GM18511 (cell line): ENCODE measurements around the gene FREY1.

Experiments
- ATAC-seq: cut with Tn5 transposase; IDR thresholded peaks from one replicate; pipeline ENCODE4 v1.9.1; 2021; ENCODE audit warnings: mild to moderate bottlenecking, moderate library complexity; ENCODE audit not compliant: unreplicated experiment

The FREY1 gene

DNA sequence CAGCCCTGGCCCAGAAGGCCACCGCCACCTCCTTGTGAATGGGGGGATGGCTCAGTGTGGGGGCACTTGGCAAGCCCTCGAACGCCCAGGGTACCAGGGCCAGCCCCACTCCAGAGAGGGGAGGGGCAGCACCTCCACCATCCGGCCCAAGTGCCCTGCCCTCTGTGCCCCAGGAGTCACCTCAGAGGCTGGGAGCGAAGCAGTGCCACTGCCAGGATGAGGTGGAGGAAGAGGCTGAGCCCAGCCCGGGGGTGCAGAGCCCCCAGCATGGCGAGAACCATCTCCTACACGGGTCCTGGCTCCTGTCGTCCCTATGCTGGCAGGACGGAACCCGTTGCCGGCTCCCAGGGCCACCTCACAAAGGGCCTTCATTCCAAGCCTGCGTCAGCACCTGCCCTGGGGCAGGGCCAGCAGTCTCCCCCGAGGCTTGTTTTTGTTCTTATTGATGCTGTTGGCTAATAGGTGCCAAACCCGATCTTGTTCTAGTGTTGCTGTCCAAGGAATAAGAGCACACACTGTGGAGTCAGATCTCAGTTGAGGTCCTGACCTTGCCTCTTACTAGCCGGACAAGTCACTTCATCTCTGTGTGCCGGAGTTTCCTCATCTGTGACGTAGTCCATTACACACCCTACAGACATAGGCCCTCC is at the start of gene FREY1:
FREY1 (minus strand) TSS at position 307 of the 647 bp plus-strand sequence; CDS start at position 281, 26 bp downstream.
- no peak for ATAC-seq

- ATAC-seq = no peak
Observed at GRCh38 chr11:45949992-45950407, 42.9 kb upstream of the FREY1 start.

DNA sequence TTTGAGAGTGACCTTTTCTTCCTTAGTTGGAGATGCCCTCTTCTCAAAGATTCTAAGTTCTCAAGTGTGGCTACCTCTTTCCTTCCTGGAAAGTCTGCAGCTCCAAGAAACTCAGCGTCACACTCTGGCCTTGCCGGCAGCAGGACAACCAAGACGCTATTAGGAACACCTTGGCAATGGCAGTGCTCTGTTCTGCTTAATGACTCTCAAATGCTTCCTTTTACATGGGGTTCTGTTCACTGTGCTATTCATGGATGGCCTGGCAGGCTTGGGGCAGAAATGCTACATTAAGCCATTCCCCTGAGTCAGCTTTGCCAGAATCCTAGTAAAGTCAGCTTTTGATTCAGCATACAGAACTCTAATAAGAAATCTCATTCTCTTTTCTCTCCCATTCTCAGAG is 41.3 kb upstream of the FREY1 start:
- ATAC-seq = no peak

GRCh38 chr11:45947885-45948284 is 40.8 kb upstream of the FREY1 start:
- ATAC-seq = no peak

DNA sequence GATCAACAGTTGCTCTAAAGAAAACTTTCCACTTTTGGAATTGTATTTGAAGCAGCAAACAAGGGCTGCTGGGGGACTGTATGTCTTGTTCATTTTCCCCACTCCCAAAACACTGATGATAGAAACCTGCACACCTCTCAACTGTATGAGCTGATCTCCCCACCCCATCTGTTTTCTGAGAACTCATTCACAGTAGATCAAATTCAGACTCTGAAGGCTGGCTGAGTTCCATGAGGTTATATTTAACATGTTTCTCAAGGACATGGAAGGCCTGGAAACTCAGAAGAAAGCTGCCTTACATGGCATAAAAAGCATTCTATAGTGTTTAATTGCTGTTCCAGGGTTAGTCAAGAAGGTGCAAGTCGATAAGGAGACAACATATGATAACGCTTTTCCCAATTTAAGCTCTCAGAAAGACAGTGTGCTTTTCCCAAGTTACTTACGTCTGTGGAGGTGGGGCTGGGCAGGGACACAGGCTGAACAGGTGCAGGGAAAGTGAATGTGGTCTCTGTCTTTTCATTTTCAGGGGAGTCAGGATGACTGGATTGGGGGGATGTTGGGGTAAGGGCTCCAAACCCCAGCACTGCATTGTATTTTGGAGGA is 38.4 kb upstream of the FREY1 start:
- no peak for ATAC-seq

- no peak for ATAC-seq
Observed at GRCh38 chr11:45942381-45942780, 35.3 kb upstream of the FREY1 start.

GRCh38 chr11:45941285-45941684 is 34.2 kb upstream of the FREY1 start:
- no peak for ATAC-seq

DNA sequence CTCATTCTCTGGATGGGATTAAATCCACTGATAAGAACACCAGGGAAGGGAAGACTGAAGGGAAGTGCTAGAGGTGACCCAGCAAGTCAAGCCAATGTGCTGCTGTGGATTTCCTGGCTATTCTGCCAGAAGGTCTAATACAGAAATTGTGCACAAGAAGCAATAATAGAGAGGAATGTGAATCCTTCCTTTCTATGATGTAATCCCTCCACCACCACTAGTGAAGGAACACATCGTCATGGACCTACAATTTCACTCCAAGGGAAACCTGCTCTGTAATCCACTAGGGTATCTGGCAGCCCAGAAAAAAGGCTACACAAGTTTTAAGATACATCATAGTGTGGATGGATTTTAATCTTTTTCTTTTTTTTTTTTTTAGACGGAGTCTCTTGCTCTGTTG is 32.8 kb upstream of the FREY1 start:
- no peak for ATAC-seq

- ATAC-seq = no peak
Observed at GRCh38 chr11:45937916-45938315, 30.8 kb upstream of the FREY1 start.

DNA sequence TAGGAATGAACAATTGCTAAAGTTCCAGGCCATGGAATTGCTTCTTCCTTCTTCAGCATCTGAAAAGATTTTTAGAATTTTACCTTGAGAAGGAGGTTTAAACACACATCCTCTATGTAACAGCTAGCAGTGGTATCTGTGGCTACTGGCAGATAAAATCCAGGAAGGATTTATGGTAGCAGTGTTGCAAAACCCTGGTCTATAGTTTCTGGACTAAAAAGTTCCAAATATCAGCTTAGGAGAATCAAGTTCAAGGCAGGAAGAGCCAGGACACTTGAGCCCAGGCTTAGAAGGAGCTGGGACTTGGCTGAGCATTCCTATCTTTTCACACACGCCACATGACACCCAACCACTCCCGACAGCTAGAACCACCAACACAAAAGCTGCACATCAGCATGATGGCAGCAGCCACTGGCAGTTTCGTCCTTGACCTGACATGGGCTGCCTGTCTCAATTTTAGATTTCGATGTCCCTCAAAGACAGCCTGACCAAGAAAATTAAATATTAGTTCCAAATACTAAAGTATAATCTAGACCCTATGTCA is 29.5 kb upstream of the FREY1 start:
- ATAC-seq = no peak

DNA sequence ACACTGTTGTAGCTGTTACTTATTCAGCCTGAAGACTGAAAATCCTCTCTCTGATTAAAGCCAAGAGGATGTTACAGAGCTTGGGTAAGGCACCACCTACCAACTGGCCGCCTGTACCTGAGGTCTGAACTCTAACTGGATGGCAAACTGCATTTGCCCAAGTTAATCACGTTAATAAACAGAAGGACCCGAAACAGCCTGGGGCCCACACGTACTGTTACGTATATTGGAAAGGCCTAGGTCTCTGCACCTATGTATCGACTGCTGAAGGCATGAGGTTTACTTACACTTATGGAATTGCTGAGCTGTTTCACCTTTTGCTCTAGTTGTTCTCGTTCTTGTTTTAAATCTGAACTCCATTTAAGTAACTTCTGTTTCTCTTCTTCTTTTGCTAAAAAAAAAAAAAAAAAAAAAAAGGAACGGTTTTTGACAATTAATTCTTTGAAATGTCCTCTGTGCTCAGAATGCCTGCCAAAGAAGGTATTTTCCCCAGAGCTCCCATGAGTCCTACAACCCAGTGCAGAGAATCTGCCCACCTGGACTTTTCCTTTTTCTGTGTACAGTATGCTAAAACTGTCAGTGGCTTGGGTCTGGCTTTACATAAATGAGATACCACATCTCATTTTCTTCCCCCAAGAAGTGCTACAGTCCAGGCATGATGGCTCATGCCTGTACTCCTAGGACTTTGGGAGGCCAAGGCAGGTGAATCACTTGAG is 28.4 kb upstream of the FREY1 start:
- no peak for ATAC-seq

- ATAC-seq = no peak
Observed at GRCh38 chr11:45934580-45935318, 27.7 kb upstream of the FREY1 start.

GRCh38 chr11:45933846-45934579 is 26.9 kb upstream of the FREY1 start:
- ATAC-seq = no peak

- ATAC-seq = no peak
Observed at GRCh38 chr11:45933131-45933831, 26.2 kb upstream of the FREY1 start.

DNA sequence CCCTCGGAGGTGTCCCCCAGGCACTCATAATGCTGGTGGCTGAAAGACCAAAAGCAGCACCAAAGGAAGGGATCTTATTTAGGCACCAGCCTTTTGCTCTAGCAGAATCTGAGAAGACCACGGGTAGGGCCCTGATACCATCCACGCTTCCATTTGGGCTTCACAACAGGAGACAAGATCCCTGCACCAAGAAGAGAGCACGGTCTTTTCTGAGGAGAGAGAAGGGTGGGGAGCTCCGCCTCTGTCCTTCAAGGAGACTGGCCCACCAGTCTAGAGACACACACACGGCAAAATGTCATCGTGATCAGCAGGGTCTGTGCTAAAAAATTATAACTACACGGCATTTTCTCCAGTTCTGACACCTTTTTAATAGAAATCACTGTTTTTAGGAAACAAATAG is 25.1 kb upstream of the FREY1 start:
- ATAC-seq = no peak

GRCh38 chr11:45931739-45932138 is 24.7 kb upstream of the FREY1 start:
- ATAC-seq = no peak

DNA sequence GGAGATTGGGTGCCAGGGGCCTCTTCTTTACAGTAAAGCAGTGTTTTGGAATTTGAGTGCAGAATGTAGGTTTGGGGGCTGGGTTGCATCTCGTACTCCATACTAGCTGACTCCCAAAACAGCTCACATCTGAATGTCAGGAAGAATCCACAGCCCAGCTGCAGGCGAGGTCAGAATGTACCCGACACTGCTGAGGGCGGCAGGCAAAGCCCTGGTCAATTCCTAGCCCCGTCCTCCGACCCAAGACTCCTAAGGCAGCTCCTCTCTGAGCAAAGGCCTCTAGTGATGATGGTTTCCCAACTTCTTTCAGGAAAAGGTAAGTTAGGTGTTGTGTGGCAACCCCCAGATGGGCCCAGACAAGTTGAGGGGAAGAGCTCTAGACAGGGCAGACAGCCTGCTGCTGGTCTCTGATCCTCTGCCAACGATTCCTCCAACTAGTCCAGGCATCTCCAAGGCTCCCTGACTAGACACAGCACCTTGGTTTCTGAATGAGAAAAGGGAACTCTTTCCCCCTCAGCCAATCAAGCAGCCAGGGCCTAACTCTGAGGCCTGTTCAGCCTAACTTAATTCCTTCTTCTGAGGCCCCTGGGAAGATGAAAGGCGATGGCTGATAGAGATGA is 24.0 kb upstream of the FREY1 start:
- ATAC-seq = no peak

DNA sequence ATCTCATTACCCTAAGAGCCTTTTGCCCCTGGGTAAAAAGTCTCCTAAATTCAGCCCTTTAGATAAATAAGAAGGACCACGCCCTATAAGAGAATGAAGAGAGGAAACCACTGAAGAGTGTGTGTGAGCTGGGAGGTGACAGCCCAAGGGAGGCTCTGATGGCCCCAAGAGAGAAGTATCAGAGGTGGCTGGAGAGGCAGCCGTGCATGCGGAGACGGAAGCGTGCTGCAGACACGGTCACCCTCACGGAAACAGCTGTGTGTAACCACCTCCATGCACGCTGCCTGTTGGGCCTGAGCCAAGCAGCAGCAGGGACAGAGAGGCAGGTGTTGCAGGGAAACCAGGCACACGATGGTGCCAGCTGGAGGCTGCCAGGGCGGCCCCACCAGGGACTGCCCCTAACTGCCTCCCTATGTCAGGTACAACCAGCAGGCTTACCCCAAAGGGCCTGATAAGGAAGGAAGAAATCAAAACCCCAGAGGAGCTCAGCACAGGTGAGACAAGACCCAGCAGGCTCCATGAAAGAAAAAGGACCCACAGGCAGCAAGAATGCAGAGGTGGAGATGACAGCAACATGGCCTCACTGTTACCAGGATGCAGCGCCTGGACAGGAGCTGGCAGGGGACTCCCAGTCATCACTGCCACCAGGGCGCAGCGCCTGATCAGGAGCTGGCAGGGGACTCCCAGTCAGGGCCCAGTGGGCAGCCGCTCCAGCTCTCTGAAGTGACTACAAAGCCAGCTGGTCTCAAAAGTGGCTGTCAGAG is 23.1 kb upstream of the FREY1 start:
- peak; percentile 92 for ATAC-seq
